Stimulated activated naive B cell treated with anti-CD40 and anti-IgM and Interleukin-4, amounts not matched to agents 10 μg/mL and 1 μg/mL and 100 μg/mL, for 72 hours (primary cell): ENCODE data around the gene P3R3URF.

Experiments used
- ATAC-seq, 2 donors: fragments of 150-1000 bp; cut with Tn5 transposase; replicated peaks; 2 replicates each; pipeline ENCODE4 v1.10.0; 2021; ENCODE audit warnings: moderate library complexity in 1 of 2
- DNase-seq: peaks from one replicate; pipeline ENCODE4 v3.0.0; 2021
- H3K27ac Mint-ChIP-seq: one replicate; pipeline ENCODE4 v1.8.0; 2022; ENCODE audit warnings: mild to moderate bottlenecking, mixed read lengths
- H3K27me3 Mint-ChIP-seq, 2 donors: one replicate each; pipeline ENCODE4 v1.8.0; 2022; ENCODE audit warnings: mixed read lengths in 2 of 2
- H3K36me3 Mint-ChIP-seq, 2 donors: one replicate each; pipeline ENCODE4 v1.8.0; 2022; ENCODE audit warnings: mixed read lengths in 2 of 2, mild to moderate bottlenecking in 1 of 2
- H3K4me1 Mint-ChIP-seq, 2 donors: one replicate each; pipeline ENCODE4 v1.8.0; 2022; ENCODE audit warnings: mixed read lengths in 2 of 2, mild to moderate bottlenecking in 1 of 2
- H3K4me3 Mint-ChIP-seq, 2 donors: one replicate each; pipeline ENCODE4 v1.8.0; 2022; ENCODE audit warnings: mild to moderate bottlenecking in 2 of 2, mixed read lengths in 2 of 2, moderate library complexity in 1 of 2
- H3K9me3 Mint-ChIP-seq, 2 donors: one replicate each; pipeline ENCODE4 v1.8.0; 2022; ENCODE audit warnings: mixed read lengths in 2 of 2, mild to moderate bottlenecking in 1 of 2

Gene P3R3URF

GRCh38 chr1:46148318-46148717, 28.0 kb downstream of the P3R3URF start:
- ATAC-seq = no peak
- H3K4me1 Mint-ChIP-seq = peaks cover 20 to 30% of the 10 kb centered on the region in 2 donors
- H3K36me3 Mint-ChIP-seq = no peaks in the 10 kb centered on the region
- no peaks in the 10 kb centered on the region for H3K27me3 Mint-ChIP-seq
- no peaks in the 10 kb centered on the region for H3K9me3 Mint-ChIP-seq
- DNase-seq = no peak
- no peak overlapping the region for H3K27ac Mint-ChIP-seq
- no peak overlapping the region for H3K4me3 Mint-ChIP-seq

GRCh38 chr1:46137916-46138315, 38.4 kb downstream of the P3R3URF start:
- no peak for ATAC-seq
- no peaks in the 10 kb centered on the region for H3K36me3 Mint-ChIP-seq
- no peak overlapping the region for H3K27ac Mint-ChIP-seq
- H3K9me3 Mint-ChIP-seq = no peaks in the 10 kb centered on the region
- H3K27me3 Mint-ChIP-seq = peaks cover 9 to 19% of the 10 kb centered on the region in 2 donors
- peaks cover 17 to 27% of the 10 kb centered on the region in 2 donors for H3K4me1 Mint-ChIP-seq
- no peak overlapping the region for H3K4me3 Mint-ChIP-seq
- no peak for DNase-seq

- DNase-seq (no peak), ATAC-seq (no peak)
- H3K4me3 Mint-ChIP-seq = no peak overlapping the region
- no peaks in the 10 kb centered on the region for H3K36me3 Mint-ChIP-seq
- no peak overlapping the region for H3K27ac Mint-ChIP-seq
- peaks cover 19 to 32% of the 10 kb centered on the region in 2 donors for H3K4me1 Mint-ChIP-seq
- peaks cover 10 to 19% of the 10 kb centered on the region in 2 donors for H3K27me3 Mint-ChIP-seq
- H3K9me3 Mint-ChIP-seq = no peaks in the 10 kb centered on the region
Measured at GRCh38 chr1:46136711-46137110, 39.6 kb downstream of the P3R3URF start.

- no peak overlapping the region for H3K4me3 Mint-ChIP-seq
- H3K27me3 Mint-ChIP-seq = peaks cover 8 to 19% of the 10 kb centered on the region in 2 donors
- H3K9me3 Mint-ChIP-seq = no peaks in the 10 kb centered on the region
- DNase-seq (peak; percentile 31), ATAC-seq (peak; percentile 35 to 55)
- peaks cover 24 to 42% of the 10 kb centered on the region in 2 donors for H3K4me1 Mint-ChIP-seq
- H3K36me3 Mint-ChIP-seq = no peaks in the 10 kb centered on the region
- H3K27ac Mint-ChIP-seq = peak overlapping the region; percentile 80
Measured at GRCh38 chr1:46134660-46135331, 41.5 kb downstream of the P3R3URF start.

- peak overlapping the region; percentile 89 to 93 for H3K4me3 Mint-ChIP-seq
- no peaks in the 10 kb centered on the region for H3K9me3 Mint-ChIP-seq
- no peaks in the 10 kb centered on the region for H3K36me3 Mint-ChIP-seq
- peaks cover 12 to 19% of the 10 kb centered on the region in 2 donors for H3K27me3 Mint-ChIP-seq
- peak overlapping the region; percentile 80 for H3K27ac Mint-ChIP-seq
- ATAC-seq (no peak), DNase-seq (no peak)
- peaks cover 24 to 42% of the 10 kb centered on the region in 2 donors for H3K4me1 Mint-ChIP-seq
Measured at GRCh38 chr1:46133781-46134350, 42.4 kb downstream of the P3R3URF start.

- peaks cover 15 to 22% of the 10 kb centered on the region in 2 donors for H3K27me3 Mint-ChIP-seq
- peak overlapping the region; percentile 89 to 93 for H3K4me3 Mint-ChIP-seq
- peak overlapping the region; percentile 99 for H3K27ac Mint-ChIP-seq
- DNase-seq (no peak), ATAC-seq (peak; percentile 66 to 70)
- no peaks in the 10 kb centered on the region for H3K9me3 Mint-ChIP-seq
- peaks cover 24 to 42% of the 10 kb centered on the region in 2 donors for H3K4me1 Mint-ChIP-seq
- H3K36me3 Mint-ChIP-seq = no peaks in the 10 kb centered on the region
Measured at GRCh38 chr1:46133181-46133658, 43.1 kb downstream of the P3R3URF start.

GRCh38 chr1:46132529-46133180, 43.6 kb downstream of the P3R3URF start, which contains the start of gene PIK3R3:
Gene PIK3R3 (minus strand): TSS chr1:46132629. CDS start chr1:46131952, 677 bp downstream.
- Mint-ChIP-seq H3K4me1 (peaks cover 24 to 42% of the 10 kb centered on the region in 2 donors), H3K27ac (peak within 1 kb of the TSS; percentile 99), H3K9me3 (no peaks in the 10 kb centered on the region), H3K36me3 (no peaks in the 10 kb centered on the region), H3K4me3 (peak within 1 kb of the TSS; percentile 89 to 93), H3K27me3 (peaks cover 15 to 22% of the 10 kb centered on the region in 2 donors)
- ATAC-seq (peak; percentile 90 to 94), DNase-seq (peak; percentile 95)

- ATAC-seq = no peak
- peak overlapping the region; percentile 89 to 93 for H3K4me3 Mint-ChIP-seq
- no peaks in the 10 kb centered on the region for H3K36me3 Mint-ChIP-seq
- no peaks in the 10 kb centered on the region for H3K9me3 Mint-ChIP-seq
- DNase-seq = peak; percentile 13
- peak overlapping the region; percentile 99 for H3K27ac Mint-ChIP-seq
- peaks cover 24 to 42% of the 10 kb centered on the region in 2 donors for H3K4me1 Mint-ChIP-seq
- peaks cover 15 to 21% of the 10 kb centered on the region in 2 donors for H3K27me3 Mint-ChIP-seq
Measured at GRCh38 chr1:46131712-46132528, 44.4 kb downstream of the P3R3URF start.

- Mint-ChIP-seq H3K27ac (peak overlapping the region; percentile 20), H3K36me3 (no peaks in the 10 kb centered on the region), H3K4me1 (peaks cover 21 to 35% of the 10 kb centered on the region in 2 donors), H3K27me3 (peaks cover 15 to 16% of the 10 kb centered on the region in 2 donors), H3K4me3 (peak overlapping the region; percentile 76 to 89), H3K9me3 (no peaks in the 10 kb centered on the region)
- no peak for DNase-seq
- ATAC-seq = no peak
Measured at GRCh38 chr1:46131093-46131492, 45.2 kb downstream of the P3R3URF start.

- Mint-ChIP-seq H3K36me3 (no peaks in the 10 kb centered on the region), H3K9me3 (no peaks in the 10 kb centered on the region), H3K27me3 (peaks cover 15 to 16% of the 10 kb centered on the region in 2 donors), H3K4me1 (peaks cover 21 to 33% of the 10 kb centered on the region in 2 donors), H3K4me3 (peak overlapping the region; percentile 38 to 46), H3K27ac (no peak overlapping the region)
- DNase-seq (no peak), ATAC-seq (no peak)
Measured at GRCh38 chr1:46130606-46131005, 45.7 kb downstream of the P3R3URF start.

GRCh38 chr1:46130121-46130520, 46.2 kb downstream of the P3R3URF start:
- no peak for ATAC-seq
- peaks cover 15 to 16% of the 10 kb centered on the region in 2 donors for H3K27me3 Mint-ChIP-seq

GRCh38 chr1:46128344-46128743, 47.9 kb downstream of the P3R3URF start:
- peaks cover 8 to 22% of the 10 kb centered on the region in 2 donors for H3K4me1 Mint-ChIP-seq
- H3K27me3 Mint-ChIP-seq = peaks cover 15 to 16% of the 10 kb centered on the region in 2 donors
- no peaks in the 10 kb centered on the region for H3K36me3 Mint-ChIP-seq
- H3K4me3 Mint-ChIP-seq = no peak overlapping the region
- DNase-seq (no peak), ATAC-seq (no peak)
- H3K27ac Mint-ChIP-seq = no peak overlapping the region
- H3K9me3 Mint-ChIP-seq = no peaks in the 10 kb centered on the region

More at GRCh38 chr1:46130121-46130520, 46.2 kb downstream of the P3R3URF start:
- no peak for DNase-seq
- H3K27ac Mint-ChIP-seq = no peak overlapping the region
- no peaks in the 10 kb centered on the region for H3K9me3 Mint-ChIP-seq
- H3K4me1 Mint-ChIP-seq = peaks cover 21 to 33% of the 10 kb centered on the region in 2 donors
- H3K4me3 Mint-ChIP-seq = no peak overlapping the region
- H3K36me3 Mint-ChIP-seq = no peaks in the 10 kb centered on the region
